Urinary bladder (tissue), 4 donors: ENCODE measurements around the gene ST8SIA1. TPM values are rescaled to one million over a fixed set of nuclear protein-coding genes. Genes with fewer than 3 reads are reported as not detected.

Source experiments
- DNase-seq: peaks from one replicate; pipeline ENCODE4 v3.0.0-alpha.2; 2015; ENCODE audit errors: extremely low spot score
- H3K27ac ChIP-seq: one replicate; pipeline ENCODE4 v1.5.1; 2013; ENCODE audit warnings: low read depth, mild to moderate bottlenecking, moderate library complexity
- H3K36me3 ChIP-seq: one replicate; pipeline ENCODE4 v1.6.1; 2013; ENCODE audit warnings: mild to moderate bottlenecking, moderate library complexity; ENCODE audit not compliant: insufficient read depth
- H3K4me1 ChIP-seq: one replicate; pipeline ENCODE4 v1.6.1; 2013; ENCODE audit warnings: mild to moderate bottlenecking, moderate library complexity; ENCODE audit not compliant: insufficient read depth
- H3K4me3 ChIP-seq: one replicate; pipeline ENCODE4 v1.5.1; 2013; ENCODE audit warnings: low read depth, low read length
- whole genome bisulfite sequencing: extraction: QIAGEN DNeasy Blood & Tissue Kit; methylation state at CpG from one replicate; pipeline ENCODE4 v1.1.7; 2013; 5-methylcytosine and 5-hydroxymethylcytosine counted together
- polyA plus RNA-seq: library from polyadenylated mRNA; stranded (reverse); fragments of 200-250 nt; gene quantifications from one replicate; pipeline ENCODE4 v1.2.3, GENCODE V29; 2013
- total RNA-seq: library from RNA; depleted of rRNA; stranded (reverse); fragments of >200 nt; gene quantifications from one replicate; pipeline ENCODE4 v1.2.3, GENCODE V29; 2014
- donor health status: healthy with polysubstance abuse.
- donor health status: healthy.

ST8SIA1 gene
- total and polyA plus RNA-seq, 2 donors, result 19.8 to 22.3 TPM

- no peak overlapping the region for H3K27ac ChIP-seq
- 46% methylated on average over 6 of the region's 6 CpGs for WGBS
These were observed 77.4 kb downstream of the ST8SIA1 start for GRCh38 chr12:22257100-22257499.

GRCh38 chr12:22256605-22257004, 77.9 kb downstream of the ST8SIA1 start:
- H3K27ac ChIP-seq, result no peak overlapping the region
- H3K4me1 ChIP-seq, result no peaks in the 10 kb centered on the region
- H3K36me3 ChIP-seq, result no peaks in the 10 kb centered on the region
- no peak overlapping the region for H3K4me3 ChIP-seq
- no peak for DNase-seq
- 21% methylated on average over 1 of the region's 1 CpG for WGBS

More at GRCh38 chr12:22257100-22257499, 77.4 kb downstream of the ST8SIA1 start:
- DNase-seq, result no peak
- H3K4me3 ChIP-seq, result no peak overlapping the region
- no peaks in the 10 kb centered on the region for H3K4me1 ChIP-seq
- H3K36me3 ChIP-seq, result no peaks in the 10 kb centered on the region

GRCh38 chr12:22256041-22256441, 78.5 kb downstream of the ST8SIA1 start:
- H3K36me3 ChIP-seq, result no peaks in the 10 kb centered on the region
- H3K27ac ChIP-seq, result peak overlapping the region; percentile 72
- no peak for DNase-seq
- 31% methylated on average over 7 of the region's 7 CpGs for WGBS
- H3K4me3 ChIP-seq, result no peak overlapping the region
- no peaks in the 10 kb centered on the region for H3K4me1 ChIP-seq

- no peaks in the 10 kb centered on the region for H3K4me1 ChIP-seq
- 30% methylated on average over 11 of the region's 11 CpGs for WGBS
- H3K36me3 ChIP-seq, result no peaks in the 10 kb centered on the region
- DNase-seq, result no peak
- no peak overlapping the region for H3K4me3 ChIP-seq
- H3K27ac ChIP-seq, result no peak overlapping the region
These were observed 79.4 kb downstream of the ST8SIA1 start for GRCh38 chr12:22255097-22255496.

- WGBS, result 61% methylated on average over 7 of the region's 7 CpGs
- DNase-seq, result no peak
- H3K36me3 ChIP-seq, result no peaks in the 10 kb centered on the region
- no peak overlapping the region for H3K4me3 ChIP-seq
- no peaks in the 10 kb centered on the region for H3K4me1 ChIP-seq
- H3K27ac ChIP-seq, result no peak overlapping the region
These were observed 80.0 kb downstream of the ST8SIA1 start for GRCh38 chr12:22254478-22254877.

GRCh38 chr12:22252057-22252456, 82.5 kb downstream of the ST8SIA1 start:
- H3K36me3 ChIP-seq, result no peaks in the 10 kb centered on the region
- DNase-seq, result no peak
- 66% methylated on average over 3 of the region's 3 CpGs for WGBS

GRCh38 chr12:22250762-22251161, 83.7 kb downstream of the ST8SIA1 start:
- no peak for DNase-seq
- Histone ChIP-seq H3K4me3 (no peak overlapping the region), H3K4me1 (no peaks in the 10 kb centered on the region), H3K27ac (no peak overlapping the region), H3K36me3 (no peaks in the 10 kb centered on the region)
- WGBS, result 77% methylated on average over 2 of the region's 2 CpGs

More at GRCh38 chr12:22252057-22252456, 82.5 kb downstream of the ST8SIA1 start:
- no peaks in the 10 kb centered on the region for H3K4me1 ChIP-seq
- H3K27ac ChIP-seq, result no peak overlapping the region
- H3K4me3 ChIP-seq, result no peak overlapping the region

GRCh38 chr12:22248571-22249115, 85.9 kb downstream of the ST8SIA1 start:
- Histone ChIP-seq H3K4me3 (no peak overlapping the region), H3K4me1 (no peaks in the 10 kb centered on the region), H3K27ac (no peak overlapping the region), H3K36me3 (no peaks in the 10 kb centered on the region)
- DNase-seq, result no peak
- WGBS, result 48% methylated on average over 3 of the region's 3 CpGs

- Histone ChIP-seq H3K4me3 (no peak overlapping the region), H3K27ac (no peak overlapping the region), H3K4me1 (no peaks in the 10 kb centered on the region), H3K36me3 (no peaks in the 10 kb centered on the region)
- no peak for DNase-seq
- WGBS, result 72% methylated on average over 6 of the region's 6 CpGs
These were observed 86.4 kb downstream of the ST8SIA1 start for GRCh38 chr12:22248121-22248520.

GRCh38 chr12:22246217-22246846, 88.2 kb downstream of the ST8SIA1 start:
- no peaks in the 10 kb centered on the region for H3K36me3 ChIP-seq
- DNase-seq, result no peak
- H3K4me3 ChIP-seq, result no peak overlapping the region
- no peaks in the 10 kb centered on the region for H3K4me1 ChIP-seq
- H3K27ac ChIP-seq, result no peak overlapping the region
- 90% methylated on average over 9 of the region's 9 CpGs for WGBS

GRCh38 chr12:22242726-22243125, 91.8 kb downstream of the ST8SIA1 start:
- DNase-seq, result no peak
- no peaks in the 10 kb centered on the region for H3K36me3 ChIP-seq

GRCh38 chr12:22238211-22238610, 96.3 kb downstream of the ST8SIA1 start:
- no peak overlapping the region for H3K27ac ChIP-seq
- no peak overlapping the region for H3K4me3 ChIP-seq
- 71% methylated on average over 3 of the region's 3 CpGs for WGBS
- no peak for DNase-seq
- no peaks in the 10 kb centered on the region for H3K36me3 ChIP-seq
- H3K4me1 ChIP-seq, result no peaks in the 10 kb centered on the region

More at GRCh38 chr12:22242726-22243125, 91.8 kb downstream of the ST8SIA1 start:
- H3K4me1 ChIP-seq, result no peaks in the 10 kb centered on the region
- no peak overlapping the region for H3K27ac ChIP-seq
- H3K4me3 ChIP-seq, result no peak overlapping the region

GRCh38 chr12:22234561-22234960, 99.9 kb downstream of the ST8SIA1 start:
- Histone ChIP-seq H3K4me1 (no peaks in the 10 kb centered on the region), H3K36me3 (no peaks in the 10 kb centered on the region), H3K4me3 (no peak overlapping the region), H3K27ac (no peak overlapping the region)
- no peak for DNase-seq

GRCh38 chr12:22231836-22232235, 102.7 kb downstream of the ST8SIA1 start:
- Histone ChIP-seq H3K4me1 (no peaks in the 10 kb centered on the region), H3K27ac (no peak overlapping the region), H3K4me3 (no peak overlapping the region), H3K36me3 (no peaks in the 10 kb centered on the region)
- WGBS, result 53% methylated on average over 1 of the region's 1 CpG
- DNase-seq, result no peak
